IMR-90 (cell line): ENCODE measurements around the gene PRM3. TPM values are rescaled to one million over a fixed set of nuclear protein-coding genes. Genes with fewer than 3 reads are reported as not detected.

Experiments
- ATAC-seq: fragments of 200-7000 bp; cut with Tn5 transposase; 2 replicates; pipeline ENCODE4 v1.9.1; 2020; ENCODE audit warnings: low read depth, mild to moderate bottlenecking, moderate library complexity
- BruUV-seq: library from RNA; stranded (reverse); fragments of 400-500 nt; replicated peaks from 2 replicates; lab custom pipeline; 2021; lab: Mats Ljungman, UMichigan
- CTCF ChIA-PET: fragments of 300-600 bp; formaldehyde crosslinking; extraction: SDS; loops from one replicate; lab custom pipeline; 2021; ENCODE audit warnings: antibody characterized with exemption; lab: Yijun Ruan, JAX
- POLR2A ChIA-PET: fragments of 300-600 bp; sonication (Branson Sonifier 250); formaldehyde crosslinking; loops from one replicate; lab custom pipeline; 2022; ENCODE audit warnings: antibody characterized with exemption; ENCODE audit not compliant: unreplicated experiment; lab: Charles Lee
- DNase-seq: peaks from one replicate; pipeline ENCODE4 v3.0.0; 2013
- H2AFZ ChIP-seq: replicated peaks from 2 replicates; pipeline ENCODE3; 2013; ENCODE audit warnings: low read length, mild to moderate bottlenecking; ENCODE audit not compliant: poor library complexity
- H2AK5ac ChIP-seq: 2 replicates; pipeline ENCODE4 v1.6.1; 2013; ENCODE audit warnings: low read depth, low read length, inconsistent platforms
- H2AK9ac ChIP-seq: replicated peaks from 2 replicates; pipeline ENCODE3; 2013; ENCODE audit warnings: mild to moderate bottlenecking, low read depth, low read length, moderate library complexity; ENCODE audit not compliant: poor library complexity
- H2BK120ac ChIP-seq: 2 replicates; pipeline ENCODE4 v1.6.1; 2013; ENCODE audit warnings: low read depth, low read length, inconsistent platforms
- H2BK15ac ChIP-seq: 3 replicates; pipeline ENCODE4 v1.6.1; 2013; ENCODE audit warnings: low read depth, low read length, inconsistent platforms
- H2BK20ac ChIP-seq: 2 replicates; pipeline ENCODE4 v1.6.1; 2013; ENCODE audit warnings: low read depth, mild to moderate bottlenecking, inconsistent platforms, low read length, moderate library complexity
- H2BK5ac ChIP-seq: 2 replicates; pipeline ENCODE4 v1.6.1; 2013; ENCODE audit warnings: mild to moderate bottlenecking, low read depth, low read length, inconsistent platforms; ENCODE audit not compliant: poor library complexity, severe bottlenecking
- H3K14ac ChIP-seq: replicated peaks from 2 replicates; pipeline ENCODE4 v1.6.1; 2013; ENCODE audit warnings: low read depth, low read length, inconsistent platforms
- H3K18ac ChIP-seq: 2 replicates; pipeline ENCODE4 v1.6.1; 2013; ENCODE audit warnings: low read depth, low read length, control low read depth
- H3K23ac ChIP-seq: 2 replicates; pipeline ENCODE4 v1.6.1; 2013; ENCODE audit warnings: low read depth, low read length, inconsistent platforms
- H3K27ac ChIP-seq: 2 replicates; pipeline ENCODE4 v1.5.1; 2013; ENCODE audit warnings: mild to moderate bottlenecking, control low read depth, low read length; ENCODE audit not compliant: insufficient read depth
- H3K27me3 ChIP-seq: 2 replicates; pipeline ENCODE4 v1.6.1; 2013; ENCODE audit warnings: low read length; ENCODE audit not compliant: control insufficient read depth, insufficient read depth
- H3K36me3 ChIP-seq: 2 replicates; pipeline ENCODE4 v1.6.1; 2013; ENCODE audit warnings: low read length, mixed read lengths; ENCODE audit not compliant: control insufficient read depth, insufficient read depth
- H3K4ac ChIP-seq: 2 replicates; pipeline ENCODE4 v1.6.1; 2013; ENCODE audit warnings: low read depth, low read length, inconsistent platforms
- H3K4me1 ChIP-seq: 2 replicates; pipeline ENCODE4 v1.6.1; 2013; ENCODE audit warnings: low read length, mixed read lengths; ENCODE audit not compliant: control insufficient read depth, insufficient read depth
- H3K4me2 ChIP-seq: 2 replicates; pipeline ENCODE4 v1.6.1; 2013; ENCODE audit warnings: low read depth, mild to moderate bottlenecking, control low read depth, low read length, moderate library complexity
- H3K4me3 ChIP-seq: 2 replicates; pipeline ENCODE4 v1.5.1; 2013; ENCODE audit warnings: low read depth, mild to moderate bottlenecking, control low read depth, low read length, moderate library complexity; ENCODE audit not compliant: insufficient read depth
- H3K56ac ChIP-seq: 2 replicates; pipeline ENCODE4 v1.6.1; 2013; ENCODE audit warnings: low read length, inconsistent platforms; ENCODE audit not compliant: insufficient read depth; ENCODE audit errors: extremely low read depth
- H3K79me1 ChIP-seq, 2 experiments: 2 replicates each; pipeline ENCODE4 v1.6.1; 2013; ENCODE audit warnings: low read length in 2 of 2, inconsistent platforms in 1 of 2, low read depth in 1 of 2
- H3K9ac ChIP-seq: 2 replicates; pipeline ENCODE4 v1.6.1; 2013; ENCODE audit warnings: low read depth, low read length, control low read depth
- H3K9me1 ChIP-seq: 2 replicates; pipeline ENCODE4 v1.6.1; 2013; ENCODE audit warnings: low read length, inconsistent platforms; ENCODE audit not compliant: insufficient read depth
- H3K9me3 ChIP-seq: 2 replicates; pipeline ENCODE4 v1.6.1; 2013; ENCODE audit warnings: low read length; ENCODE audit not compliant: control insufficient read depth, insufficient read depth
- H4K20me1 ChIP-seq: 2 replicates; pipeline ENCODE4 v1.6.1; 2013; ENCODE audit warnings: low read length, inconsistent platforms; ENCODE audit not compliant: insufficient read depth
- H4K5ac ChIP-seq: 2 replicates; pipeline ENCODE4 v1.6.1; 2013; ENCODE audit warnings: mild to moderate bottlenecking, low read depth, low read length, control low read depth
- H4K8ac ChIP-seq, 2 experiments: 2 replicates each; pipeline ENCODE4 v1.6.1; 2013; ENCODE audit warnings: low read depth in 2 of 2, low read length in 2 of 2, control low read depth in 1 of 2, inconsistent platforms in 1 of 2
- H4K91ac ChIP-seq: 2 replicates; pipeline ENCODE4 v1.6.1; 2013; ENCODE audit warnings: low read depth, low read length, inconsistent platforms; ENCODE audit not compliant: insufficient read depth
- BHLHE40 ChIP-seq: fragments of 150-350 bp; IDR thresholded peaks from 2 replicates; pipeline ENCODE4 v1.6.1; 2016; ENCODE audit warnings: mild to moderate bottlenecking, low read depth, low read length
- CEBPB ChIP-seq: IDR thresholded peaks from 2 replicates; pipeline ENCODE4 v1.6.1; 2012; ENCODE audit warnings: low read depth, low read length, improper control_type of control experiment
- CHD1 ChIP-seq: IDR thresholded peaks from 2 replicates; pipeline ENCODE4 v1.6.1; 2012; ENCODE audit warnings: low read depth, low read length, improper control_type of control experiment
- CTCF ChIP-seq: conservative IDR thresholded peaks from 2 replicates; pipeline ENCODE4 v1.5.1; 2012; ENCODE audit warnings: mild to moderate bottlenecking, low read depth, low read length, improper control_type of control experiment
- ELK1 ChIP-seq: fragments of 150-350 bp; IDR thresholded peaks from 2 replicates; pipeline ENCODE4 v1.6.1; 2016; ENCODE audit warnings: low read depth, mild to moderate bottlenecking, low read length, moderate library complexity, borderline replicate concordance
- FOS ChIP-seq: fragments of 150-350 bp; IDR thresholded peaks from 2 replicates; pipeline ENCODE4 v1.6.1; 2016; ENCODE audit warnings: low read depth, low read length
- MAFK ChIP-seq: IDR thresholded peaks from 2 replicates; pipeline ENCODE4 v1.6.1; 2012; ENCODE audit warnings: low read depth, low read length, improper control_type of control experiment
- MAZ ChIP-seq: IDR thresholded peaks from 2 replicates; pipeline ENCODE4 v1.6.1; 2012; ENCODE audit warnings: low read depth, mild to moderate bottlenecking, low read length, improper control_type of control experiment, moderate library complexity, borderline replicate concordance
- MXI1 ChIP-seq: IDR thresholded peaks from 2 replicates; pipeline ENCODE4 v1.6.1; 2012; ENCODE audit warnings: low read depth, mild to moderate bottlenecking, low read length, moderate library complexity, borderline replicate concordance
- NFE2L2 ChIP-seq: fragments of 150-350 bp; IDR thresholded peaks from 2 replicates; pipeline ENCODE4 v1.6.1; 2016; ENCODE audit warnings: low read depth, mild to moderate bottlenecking, low read length
- POLR2A ChIP-seq: IDR thresholded peaks from 2 replicates; pipeline ENCODE4 v1.6.1; 2012; ENCODE audit warnings: mild to moderate bottlenecking, low read depth, low read length
- RAD21 ChIP-seq: IDR thresholded peaks from 2 replicates; pipeline ENCODE4 v1.6.1; 2012; ENCODE audit warnings: low read length, improper control_type of control experiment
- RCOR1 ChIP-seq: IDR thresholded peaks from 2 replicates; pipeline ENCODE4 v1.6.1; 2012; ENCODE audit warnings: mild to moderate bottlenecking, low read length, improper control_type of control experiment; ENCODE audit not compliant: insufficient replicate concordance
- RFX5 ChIP-seq: IDR thresholded peaks from 2 replicates; pipeline ENCODE4 v1.8.0; 2012; ENCODE audit warnings: low read depth, mild to moderate bottlenecking, low read length, moderate library complexity
- SMC3 ChIP-seq: fragments of 150-350 bp; IDR thresholded peaks from 2 replicates; pipeline ENCODE4 v1.6.1; 2016; ENCODE audit warnings: low read depth, mild to moderate bottlenecking, antibody characterized with exemption, low read length, moderate library complexity
- USF2 ChIP-seq: fragments of 150-350 bp; IDR thresholded peaks from 2 replicates; pipeline ENCODE4 v1.6.1; 2017; ENCODE audit warnings: mild to moderate bottlenecking, antibody characterized with exemption, low read length, low read depth
- dilution Hi-C: fragments of 300-500 bp; cut with HindIII; formaldehyde crosslinking; loops from one replicate; pipeline ENCODE4 v1.14.3; 2018; ENCODE audit warnings: low sequenced_read_pairs; ENCODE audit not compliant: unreplicated experiment
- in situ Hi-C: fragments of 300-500 bp; cut with MboI; formaldehyde crosslinking; loops from 3 replicates; pipeline ENCODE4 v1.14.3; 2019; ENCODE audit warnings: low sequenced_read_pairs, inconsistent platforms, mixed read lengths
- intact Hi-C: fragments of 100-400 bp; cut with micrococcal nuclease; formaldehyde crosslinking; loops from 2 replicates; pipeline ENCODE4 v1.10.0; 2022
- polyA plus RNA-seq, 3 experiments: library from polyadenylated mRNA; depleted of rRNA; stranded (reverse); fragments of >200 nt; gene quantifications; 2 replicates each; pipeline ENCODE4 v1.2.3, GENCODE V29; 2012; ENCODE audit warnings: low replicate concordance in 1 of 3
- total RNA-seq: library from RNA; depleted of rRNA; stranded (reverse); fragments of >200 nt; gene quantifications from 2 replicates; pipeline ENCODE4 v1.2.3, GENCODE V29; 2012

Gene PRM3
- total and polyA plus RNA-seq, 2 of the 4 experiments (the other 2 are of a cell fraction): not detected

- Histone ChIP-seq H4K5ac (no peak overlapping the region), H3K18ac (no peak overlapping the region), H2BK15ac (no peak overlapping the region), H3K27ac (no peak overlapping the region), H3K36me3 (no peaks in the 10 kb centered on the region), H3K9ac (no peak overlapping the region), H3K56ac (no peak overlapping the region), H2BK5ac (no peak overlapping the region), H3K4me2 (no peak overlapping the region), H2AFZ (peak overlapping the region; percentile 40), H3K23ac (no peak overlapping the region), H3K4me1 (no peaks in the 10 kb centered on the region), H3K4me3 (no peak overlapping the region), H2BK120ac (no peak overlapping the region), H3K27me3 (peaks cover 6% of the 10 kb centered on the region), H2BK20ac (no peak overlapping the region), H4K20me1 (0 out of 2 replicates have a peak, but pooled peaks cover 7% of the 10 kb centered on the region), H2AK9ac (no peak overlapping the region), H3K79me1 (no peaks in the 10 kb centered on the region), H3K9me3 (no peaks in the 10 kb centered on the region), H2AK5ac (no peak overlapping the region), H4K8ac (no peak overlapping the region), H4K91ac (no peak overlapping the region), H3K4ac (no peak overlapping the region), H3K14ac (no peak overlapping the region), H3K9me1 (no peaks in the 10 kb centered on the region)
- DNase-seq (no peak), ATAC-seq (no peak)
- no TSS peak for BruUV-seq
- POLR2A ChIA-PET: no interaction called here
- TF ChIP-seq NFE2L2 (no peak), MAFK (no peak), RAD21 (no peak), CHD1 (no peak), POLR2A (no peak), USF2 (no peak), RCOR1 (no peak), FOS (no peak), ELK1 (no peak), MXI1 (no peak), SMC3 (no peak), CEBPB (no peak), RFX5 (no peak), BHLHE40 (no peak), MAZ (no peak), CTCF (no peak)
- intact Hi-C loops (no loop called here), in situ Hi-C loops (no loop called here), dilution Hi-C loops (no loop called here)
- CTCF ChIA-PET: no interaction called here
Measured at GRCh38 chr16:11245988-11246387, 27.4 kb downstream of the PRM3 start.
